Left forelimb (tissue), 1 donor: ENCODE data around the gene FKRP.

Source experiments
- DNase-seq: peaks from one replicate; pipeline ENCODE4 v3.0.0-alpha.2; 2018; ENCODE audit warnings: low spot score

The FKRP gene

DNA sequence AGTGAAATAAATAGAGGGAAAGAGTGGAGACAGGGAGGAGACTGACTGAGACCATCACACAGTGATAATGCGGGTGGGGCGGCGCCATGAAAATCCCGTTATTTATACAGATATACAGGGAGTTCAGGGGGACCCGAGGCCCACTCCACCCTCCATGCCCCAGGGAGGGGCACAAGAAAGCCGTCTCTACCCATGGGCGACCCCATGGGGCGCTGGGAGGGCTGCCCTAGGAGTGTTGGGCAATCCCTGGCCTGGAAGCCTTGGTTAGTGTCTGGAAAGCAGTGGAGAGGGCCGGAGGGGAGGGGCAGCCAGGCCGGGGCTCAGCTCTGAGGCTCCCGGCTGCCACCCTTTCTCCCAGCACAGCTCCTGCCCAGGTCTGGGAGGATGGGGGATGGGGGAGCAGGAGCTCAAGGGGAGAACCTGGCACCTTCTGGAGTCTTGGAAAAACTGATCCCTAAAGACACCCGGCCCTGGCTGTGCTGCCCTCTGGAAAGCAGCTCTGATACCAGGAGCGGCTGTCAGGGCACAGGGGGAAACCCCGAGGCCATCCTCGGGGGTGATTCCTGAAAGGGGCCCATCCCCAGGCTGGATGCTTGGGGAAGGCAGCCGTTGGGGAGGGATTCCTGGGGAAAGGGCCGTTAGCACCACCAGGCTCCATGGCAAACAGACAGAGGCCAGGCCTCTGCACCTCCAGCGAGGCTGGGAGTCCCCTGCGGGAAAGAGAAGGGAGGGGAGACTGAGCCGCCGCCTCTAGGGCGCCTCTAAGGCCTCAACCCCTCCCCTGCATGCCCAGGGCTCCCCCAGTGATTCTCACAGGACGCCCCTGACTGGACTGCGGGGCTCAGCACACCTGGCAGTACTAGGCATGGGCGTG lies 26.0 kb upstream of the FKRP start:
- DNase-seq = no peak

DNA sequence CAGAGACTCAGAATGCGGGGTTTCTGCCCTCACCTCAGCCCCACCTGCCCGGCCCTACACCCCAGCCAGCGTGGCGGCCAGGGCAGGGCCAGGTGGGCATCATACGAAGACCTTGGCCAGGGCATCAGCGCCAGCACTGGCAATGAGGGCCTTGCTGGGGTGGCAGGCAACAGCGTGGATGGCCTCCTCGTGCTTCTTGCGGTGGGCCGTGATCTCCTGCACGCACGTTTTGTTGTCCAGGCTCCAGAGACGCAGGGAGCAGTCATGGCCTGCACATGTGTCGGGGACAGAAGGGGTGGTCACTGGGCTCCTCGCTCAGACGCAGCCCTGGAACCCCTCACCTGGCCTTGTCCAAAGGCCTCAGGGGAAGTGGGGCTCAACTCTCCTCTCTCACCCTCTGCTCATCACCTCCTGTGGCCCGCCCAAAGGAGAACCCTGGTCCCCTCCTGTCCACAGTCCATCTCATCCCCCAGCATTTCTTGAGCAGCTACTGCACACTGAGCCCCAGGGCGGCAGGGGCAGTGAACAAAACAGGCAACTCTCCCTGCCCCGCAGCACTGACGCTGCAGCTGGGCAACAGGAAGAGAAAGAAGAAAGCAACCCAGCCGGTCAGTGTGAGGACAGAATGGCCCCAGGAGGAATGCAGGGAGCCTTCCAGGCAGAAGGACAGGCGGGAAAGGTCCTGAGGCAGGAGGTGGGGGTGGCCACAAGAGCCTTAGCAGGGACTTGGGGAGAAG lies 25.2 kb upstream of the FKRP start:
- DNase-seq = no peak

DNA sequence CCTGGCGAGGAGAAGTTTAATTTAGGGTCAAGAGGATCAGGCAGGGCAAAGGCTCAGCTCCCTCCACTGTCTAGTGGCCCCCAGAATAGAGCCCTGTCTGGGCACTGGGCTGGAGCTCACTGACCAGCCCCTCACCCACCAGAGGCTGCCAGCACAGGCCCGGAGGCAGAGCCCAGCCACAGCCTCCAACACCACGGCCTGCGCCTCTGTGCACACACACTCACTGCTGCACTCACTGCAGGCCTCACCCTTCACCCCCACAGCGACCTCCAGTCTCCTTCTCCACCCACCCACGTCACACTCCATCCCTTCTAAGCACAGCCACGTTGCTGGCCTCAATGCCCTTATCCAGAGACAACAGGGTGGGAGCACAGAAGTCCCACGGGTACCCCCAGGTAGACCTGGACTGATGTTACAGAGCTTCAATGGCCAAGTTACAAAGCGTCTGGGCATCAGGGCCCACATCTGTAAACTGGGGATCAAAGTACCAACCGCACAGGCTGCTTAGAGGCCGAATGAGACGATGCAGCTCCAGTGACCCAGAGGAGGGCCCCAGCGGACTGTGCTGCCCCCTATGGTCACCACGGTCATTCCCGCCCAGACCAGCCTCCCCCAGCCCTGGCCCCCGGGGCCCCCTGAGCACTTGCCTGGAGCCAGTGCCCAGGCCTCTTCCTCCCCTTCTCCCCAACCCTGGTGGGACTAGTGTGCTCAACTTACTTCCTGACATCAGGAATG lies 24.4 kb upstream of the FKRP start:
- no peak for DNase-seq

DNA sequence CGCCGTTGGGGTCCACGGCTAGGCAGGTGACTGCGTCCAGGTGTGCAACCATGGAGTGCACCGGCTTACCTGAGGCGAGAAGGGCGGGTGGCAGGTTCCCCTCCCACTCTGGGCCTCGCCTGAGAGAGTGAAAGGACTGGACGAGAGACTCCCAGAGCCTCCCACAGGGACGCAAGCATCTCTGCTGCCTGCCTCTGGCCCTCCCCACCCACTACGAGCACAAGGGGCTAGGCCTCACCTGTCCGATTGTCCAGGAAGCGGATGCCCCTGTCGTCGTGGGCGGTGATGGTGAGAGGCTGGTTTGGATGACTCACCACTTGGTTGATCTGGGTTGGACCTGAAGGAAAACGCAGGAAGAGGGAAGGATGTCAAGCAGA lies 23.9 kb upstream of the FKRP start:
- DNase-seq = no peak

DNA sequence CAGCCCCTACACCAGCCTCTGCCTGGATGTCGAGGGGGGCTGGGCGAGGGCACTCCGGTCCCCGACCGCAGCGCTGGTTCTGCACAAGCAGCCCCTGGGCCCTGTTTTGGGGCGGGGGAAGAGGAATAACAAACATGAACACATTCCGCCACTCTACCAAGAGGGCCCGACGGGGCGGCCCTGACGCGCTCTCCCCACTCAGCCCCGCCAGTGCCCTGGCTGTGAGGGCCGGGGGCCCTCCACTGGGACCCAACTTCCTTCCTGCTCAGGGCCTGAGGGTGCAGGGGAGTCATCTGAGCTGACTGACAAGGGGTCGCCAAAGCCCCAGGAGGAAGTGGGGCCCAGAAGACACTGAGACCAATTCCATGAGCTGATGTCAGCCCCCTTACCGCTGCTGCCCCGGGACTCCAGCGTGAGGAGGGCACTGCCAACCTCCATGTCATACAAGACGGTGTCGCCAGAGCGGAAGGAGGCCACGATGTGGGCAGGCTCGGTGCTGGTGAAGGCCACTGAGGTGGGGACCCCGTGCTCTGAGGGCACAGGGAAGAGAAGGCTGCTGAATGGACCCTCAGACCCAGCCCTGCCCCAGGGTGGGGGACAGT lies 23.3 kb upstream of the FKRP start:
- no peak for DNase-seq

DNA sequence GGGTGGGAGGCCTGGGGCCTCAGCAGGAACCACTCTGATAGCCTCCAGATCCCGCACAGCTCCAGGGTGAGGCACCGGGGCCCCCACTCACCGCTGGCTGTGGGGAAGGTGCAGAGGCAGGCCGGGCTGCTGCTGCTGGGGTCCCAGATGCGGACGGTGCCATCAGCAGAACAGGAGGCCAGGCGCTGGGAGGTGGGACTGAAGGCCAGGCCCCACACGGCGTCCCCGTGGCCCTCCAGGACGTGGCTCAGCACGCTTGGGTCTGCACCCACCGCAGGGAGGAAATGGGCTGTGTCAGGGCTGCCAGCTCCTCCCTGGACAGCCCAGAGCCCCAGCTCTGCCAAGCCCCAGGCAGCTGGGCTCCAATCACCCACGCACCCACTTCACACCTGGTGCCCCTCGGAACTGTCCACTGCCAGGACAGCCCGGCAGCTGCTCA lies 22.8 kb upstream of the FKRP start:
- no peak for DNase-seq

DNA sequence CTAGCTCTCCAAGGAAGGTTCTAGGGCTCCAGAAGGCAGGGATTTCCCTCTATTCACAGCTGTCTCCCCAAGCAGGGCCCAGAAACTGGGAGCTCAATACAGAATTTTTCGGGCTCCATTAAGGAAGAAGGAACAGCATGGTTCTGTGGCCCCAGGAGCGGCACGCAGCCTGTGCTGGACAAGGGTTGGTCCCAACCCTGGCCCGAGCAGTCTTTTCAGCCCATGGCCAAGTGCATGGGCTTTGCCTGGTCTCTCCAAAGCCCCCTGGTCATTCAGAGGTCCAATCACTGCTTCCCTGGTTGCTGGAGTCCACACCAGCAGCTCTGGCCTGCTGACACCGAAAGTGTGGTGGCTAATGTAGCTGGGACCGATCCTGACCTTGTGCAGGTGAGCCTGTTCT lies 22.4 kb upstream of the FKRP start:
- no peak for DNase-seq

DNA sequence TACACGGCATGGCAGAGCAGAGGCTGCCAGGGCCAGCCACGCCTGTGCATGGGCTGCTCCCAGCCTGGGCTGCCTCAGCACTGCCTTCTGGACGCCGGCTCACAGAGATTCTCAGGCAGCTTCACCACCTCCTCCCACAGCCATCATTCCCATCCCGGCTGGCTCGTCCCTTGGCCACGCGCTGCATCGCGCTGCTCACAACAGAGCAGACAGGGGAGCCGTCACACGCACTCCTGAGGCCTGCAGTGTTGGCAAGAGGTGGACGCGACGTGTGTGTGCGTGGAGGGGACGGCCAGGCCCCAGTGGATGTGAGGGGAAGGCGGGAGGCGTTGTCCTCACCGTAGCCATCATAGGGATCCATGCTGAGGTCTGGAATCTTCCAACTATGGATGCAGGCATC lies 21.4 kb upstream of the FKRP start:
- DNase-seq = no peak

DNA sequence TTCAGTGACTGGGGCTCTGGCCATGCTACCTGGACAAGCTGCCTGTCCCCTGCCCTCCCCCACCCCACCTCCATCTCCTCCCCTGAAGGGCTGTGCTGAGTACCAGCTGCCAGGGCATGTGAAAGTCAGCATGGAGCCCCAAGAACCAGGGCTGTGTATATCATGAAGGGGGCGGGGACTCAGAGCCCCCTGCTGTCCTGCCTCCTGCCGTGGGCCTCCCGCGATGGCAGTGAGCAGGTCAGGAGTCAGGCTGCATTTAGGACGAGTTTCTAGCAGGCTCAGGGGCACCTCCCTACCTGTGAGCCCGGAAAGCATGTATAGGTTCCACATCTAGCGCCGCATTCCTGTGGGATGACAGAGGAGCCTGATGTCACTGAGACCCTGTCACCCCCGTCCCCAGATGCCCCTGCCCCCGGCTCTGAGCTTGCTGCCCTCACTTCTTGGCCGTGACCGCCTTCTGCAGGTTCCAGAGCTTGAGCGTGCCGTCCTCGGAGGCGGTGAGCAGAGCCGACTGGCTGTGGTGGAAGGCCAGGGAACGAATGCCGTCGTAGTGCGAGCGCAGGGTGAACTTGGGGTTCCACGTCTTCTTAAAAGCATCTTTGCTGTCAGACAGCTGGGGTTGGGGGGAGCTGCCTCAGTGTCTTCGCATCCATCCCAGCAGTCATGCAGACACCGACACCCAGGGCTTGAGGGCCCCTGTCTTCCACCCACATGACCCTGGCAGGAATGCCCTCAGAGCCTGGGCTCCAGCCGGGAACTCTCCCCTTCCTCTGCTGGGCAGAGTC lies 20.6 kb upstream of the FKRP start:
- DNase-seq = no peak

DNA sequence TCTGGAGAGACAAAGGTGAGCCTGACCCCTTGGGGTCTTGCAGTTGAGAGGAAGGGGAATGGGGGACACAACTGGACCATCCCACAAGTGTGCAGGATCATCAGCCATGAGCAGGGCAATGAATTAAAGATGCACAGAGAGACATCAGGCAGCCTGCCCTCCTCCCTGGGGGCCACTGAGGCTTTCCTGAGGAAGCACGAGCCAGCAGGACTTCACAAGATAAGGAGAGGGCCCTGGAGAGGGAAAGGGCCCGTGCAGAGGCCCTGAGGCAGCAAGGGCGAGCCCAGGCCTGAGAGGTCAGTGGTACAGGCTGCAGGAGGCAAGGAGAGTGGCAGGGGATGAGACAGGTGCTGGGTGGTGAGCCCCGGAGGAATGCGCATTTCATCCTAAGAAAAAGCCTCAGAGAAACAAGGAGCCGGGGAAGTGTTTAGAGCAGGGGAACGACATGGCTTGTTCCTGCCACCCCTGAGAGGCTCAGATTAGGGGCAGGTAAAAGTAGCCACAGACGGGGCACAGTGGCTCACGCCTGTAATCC lies 19.9 kb upstream of the FKRP start:
- DNase-seq = no peak

DNA sequence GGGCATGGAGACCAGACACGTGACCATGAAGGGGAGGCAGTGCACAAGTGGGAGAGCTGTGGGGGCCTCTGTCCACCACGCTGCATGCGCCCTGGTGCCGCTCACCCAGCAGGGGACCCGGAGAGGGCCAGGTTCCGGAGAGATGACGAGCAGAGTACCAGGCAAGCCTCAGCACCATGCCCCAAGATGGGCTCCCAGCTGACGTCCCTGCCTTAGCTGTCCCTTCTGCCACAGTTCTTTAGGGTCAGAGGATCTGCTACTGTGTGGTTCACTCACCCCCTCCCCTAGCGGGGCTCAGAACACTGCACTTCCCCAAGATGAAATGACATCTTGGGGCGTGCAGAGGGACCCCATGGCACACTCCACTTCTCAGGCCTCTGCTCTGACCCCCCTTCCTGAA lies 19.3 kb upstream of the FKRP start:
- no peak for DNase-seq

DNA sequence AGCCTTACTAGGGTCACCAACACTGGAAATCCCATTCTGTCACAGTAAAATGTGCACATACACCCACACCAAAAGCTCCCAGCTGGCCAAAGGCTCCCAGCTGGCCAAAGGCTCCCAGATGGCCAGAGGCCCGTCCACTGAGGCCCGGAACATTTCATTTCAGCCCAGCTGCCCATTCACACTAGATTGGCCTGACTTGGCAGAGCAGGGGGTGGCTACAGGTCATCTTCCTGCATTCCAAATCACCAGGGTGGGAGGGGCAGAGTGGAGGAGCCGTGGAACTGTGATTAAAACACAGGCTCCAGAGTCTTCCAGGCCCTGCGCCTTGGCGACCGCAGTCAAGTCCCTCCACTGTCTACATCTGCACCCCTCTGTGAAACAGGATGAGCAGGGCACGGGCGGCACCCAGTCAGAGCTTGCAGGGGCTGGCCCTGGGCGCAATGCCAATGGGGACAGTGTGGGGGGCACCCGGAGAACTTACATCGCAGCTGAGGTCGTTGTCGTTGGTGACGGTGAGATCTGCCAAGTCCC lies 18.8 kb upstream of the FKRP start:
- DNase-seq = no peak

DNA sequence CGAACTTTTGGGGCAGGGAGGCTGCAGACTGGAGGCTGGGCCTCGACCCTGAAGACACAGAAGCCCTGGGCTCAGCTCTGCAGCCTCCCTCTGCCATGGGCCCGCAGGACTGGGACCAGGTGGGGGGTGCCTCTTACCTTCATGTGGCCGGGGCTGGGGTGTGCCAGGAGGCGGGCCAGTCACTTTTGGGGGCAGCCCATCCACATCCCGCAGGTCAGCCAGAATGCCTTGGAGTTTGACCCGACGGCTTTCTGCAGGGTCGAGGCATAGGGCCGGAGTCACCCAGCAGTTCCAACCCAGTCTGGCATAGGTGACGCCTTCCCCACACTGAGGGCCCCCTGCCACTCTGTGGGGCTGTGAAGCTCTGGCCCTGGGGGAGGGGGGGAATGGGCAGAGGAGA lies 18.1 kb upstream of the FKRP start:
- DNase-seq = no peak

DNA sequence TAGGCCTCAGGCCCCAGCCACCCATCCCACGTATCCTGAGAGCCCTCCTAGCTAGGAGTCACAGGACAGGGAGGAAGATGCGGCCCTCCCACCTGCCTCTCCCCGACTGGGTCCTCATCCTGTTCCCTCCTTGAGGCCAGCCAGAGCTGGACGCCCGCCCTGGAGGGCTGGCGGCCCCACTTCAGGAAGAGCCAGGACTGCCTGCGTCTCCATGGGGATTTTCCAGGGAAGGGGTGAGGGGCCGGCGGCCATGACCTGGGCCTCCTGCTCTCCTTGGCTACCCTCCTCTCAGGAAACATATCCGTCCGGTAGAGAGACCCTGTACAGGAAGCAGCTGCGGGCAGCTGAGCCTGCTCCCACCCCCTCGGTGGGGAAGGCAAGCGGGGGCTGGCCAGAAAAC lies 17.6 kb upstream of the FKRP start:
- no peak for DNase-seq

DNA sequence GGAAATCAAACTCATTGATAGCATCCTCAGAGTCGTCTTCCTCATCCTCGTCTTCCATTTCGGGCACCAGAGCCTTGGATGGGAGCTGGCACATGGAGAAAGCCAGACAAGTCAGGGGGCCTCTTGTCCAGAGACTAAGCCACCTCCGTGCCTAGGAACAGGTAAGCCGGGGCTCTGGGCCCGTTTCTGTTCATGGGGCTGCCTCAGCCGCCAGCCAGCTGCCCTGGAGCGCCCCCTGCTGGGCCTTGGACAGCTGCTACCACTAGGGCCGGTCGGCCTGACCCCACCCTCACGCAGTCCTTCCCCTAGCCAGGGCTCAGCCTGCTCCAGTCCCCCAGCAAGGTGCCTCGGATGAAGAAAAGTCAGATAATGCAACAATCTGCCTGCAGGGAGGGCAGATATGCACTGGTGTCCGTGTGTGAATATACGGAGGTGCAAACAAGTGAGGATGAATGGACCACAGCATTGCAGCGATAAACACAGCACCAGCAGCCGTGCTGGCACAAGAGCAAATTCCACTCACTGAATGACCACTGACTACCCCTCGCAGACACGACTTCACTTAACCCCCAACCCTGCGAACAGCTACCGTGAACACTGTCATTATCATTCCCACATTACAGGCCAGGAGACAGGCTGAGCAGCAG lies 17.0 kb upstream of the FKRP start:
- no peak for DNase-seq

DNA sequence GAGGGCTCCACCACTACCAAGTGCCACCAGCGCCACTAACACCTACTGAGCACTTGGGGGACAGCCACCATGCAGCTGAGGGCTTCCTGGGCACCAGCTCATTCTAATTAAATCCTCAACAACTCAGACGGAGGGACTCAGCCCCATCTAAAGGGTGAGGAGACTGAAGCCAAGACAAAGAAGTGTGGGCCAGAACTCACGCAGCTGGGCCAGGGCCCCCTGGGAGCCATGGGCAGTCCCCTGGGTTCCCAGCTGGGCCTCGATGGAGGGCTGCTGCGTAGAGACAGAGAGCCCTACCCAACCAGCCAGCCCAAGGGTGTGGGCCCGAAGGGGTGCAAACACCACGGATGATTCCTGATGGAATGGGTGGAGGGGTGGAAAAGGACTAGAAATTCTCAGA lies 16.2 kb upstream of the FKRP start:
- DNase-seq = no peak

DNA sequence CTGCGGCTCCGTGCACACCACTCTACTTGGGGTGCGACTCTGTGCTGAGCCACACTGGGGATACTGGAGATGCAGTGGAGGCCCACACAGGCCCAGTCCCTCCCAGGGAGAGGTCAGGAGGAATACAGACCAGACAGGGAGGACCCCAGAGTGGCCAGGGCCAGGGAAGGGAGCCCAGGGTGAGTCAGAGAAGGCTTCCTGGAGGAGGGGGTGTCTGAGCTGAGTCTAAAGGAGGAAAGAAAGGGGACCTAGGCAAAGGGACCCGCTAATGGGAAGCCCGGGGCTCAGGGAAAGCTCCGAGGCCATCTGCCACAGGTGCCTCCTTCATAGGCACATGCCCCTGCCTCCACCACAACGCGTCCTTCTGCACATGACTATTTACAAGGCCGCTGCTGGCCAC lies 15.7 kb upstream of the FKRP start:
- DNase-seq = no peak

DNA sequence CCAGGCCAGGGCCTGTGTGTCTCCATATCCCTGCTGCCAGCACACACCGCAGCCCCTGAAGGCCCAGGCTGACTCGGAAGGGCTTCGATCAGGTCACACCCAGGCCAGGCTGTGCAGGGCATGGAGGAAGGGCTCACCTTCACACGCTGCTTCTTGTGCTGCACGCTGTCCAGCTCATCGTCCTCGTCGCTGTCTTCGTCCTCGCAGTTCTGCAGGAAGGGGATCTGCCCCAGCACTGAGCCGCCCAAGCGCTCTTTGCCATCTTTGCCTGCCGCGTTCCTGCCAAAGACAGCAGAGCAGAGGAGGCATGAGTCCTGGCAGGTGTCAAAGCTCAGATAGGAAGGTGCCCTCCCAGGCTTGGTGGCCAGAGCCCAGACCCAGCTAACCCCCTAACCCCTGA lies 15.3 kb upstream of the FKRP start:
- DNase-seq = no peak

DNA sequence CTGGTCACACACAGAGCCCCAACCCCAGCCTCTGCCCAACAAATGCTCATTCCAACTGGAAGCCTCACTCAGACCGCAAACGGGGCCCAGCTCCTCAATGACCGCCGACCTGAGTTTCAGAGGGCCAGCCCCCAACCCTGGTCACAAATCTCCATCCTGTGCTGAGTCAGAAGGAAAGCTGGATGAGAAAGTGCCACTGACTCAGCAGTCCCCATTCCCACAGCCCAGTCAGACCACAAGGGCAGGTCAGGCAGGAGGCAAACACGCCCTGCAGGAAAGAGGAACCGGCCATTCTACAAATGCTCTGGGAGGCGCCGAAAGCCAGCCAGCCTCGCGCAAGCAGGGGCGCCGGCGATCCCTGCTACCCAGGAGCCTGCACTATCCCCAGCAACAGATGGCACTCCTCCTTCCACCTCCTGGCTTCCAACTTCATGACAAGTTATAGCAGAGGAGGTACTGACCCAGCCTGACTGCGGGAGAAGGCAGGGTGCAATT lies 14.8 kb upstream of the FKRP start:
- DNase-seq = no peak

DNA sequence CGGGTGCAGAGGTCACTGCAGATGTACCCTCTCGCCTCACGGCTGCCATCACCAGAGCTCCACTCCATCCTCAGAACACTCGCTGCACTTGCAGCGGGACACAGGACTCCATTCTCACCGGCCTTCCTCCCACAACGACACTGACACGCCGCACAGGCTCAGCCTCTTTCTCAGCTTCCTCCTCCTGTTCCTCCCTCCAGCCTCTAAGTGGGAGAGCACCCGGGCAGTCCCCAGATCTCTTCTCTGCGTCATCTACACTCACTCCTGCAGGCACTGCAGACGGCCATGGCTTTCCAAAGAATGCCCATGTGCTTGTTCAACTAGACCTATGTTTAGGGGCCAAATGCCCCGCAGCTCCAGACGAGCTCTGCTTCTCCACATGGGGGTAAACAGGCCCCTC lies 14.3 kb upstream of the FKRP start:
- DNase-seq = no peak
